Gastroesophageal sphincter (tissue), 4 donors: Measurements from ENCODE around the gene VCAM1. TPM values are rescaled to one million over a fixed set of nuclear protein-coding genes. Genes with fewer than 3 reads are reported as not detected.

Experiments
- ATAC-seq: fragments of 150-250 bp; one replicate; pipeline ENCODE4 v1.9.1; 2016; ENCODE audit warnings: mild to moderate bottlenecking, moderate library complexity
- H3K27ac ChIP-seq, 4 donors: fragments of 200-600 bp; sonication (generic) in 3 of 4; 1 replicate in 3 of 4; 2 replicates in 1 of 4; pipeline ENCODE4 v1.5.1; 2016 to 2019
- H3K27me3 ChIP-seq: fragments of 200-600 bp; sonication (generic); one replicate; pipeline ENCODE4 v1.5.1; 2019
- H3K36me3 ChIP-seq, 2 donors: fragments of 200-600 bp; sonication (generic); one replicate each; pipeline ENCODE4 v1.5.1; 2019; ENCODE audit warnings: control low read depth in 1 of 2
- H3K4me1 ChIP-seq, 3 donors: fragments of 200-600 bp; sonication (generic); 1 replicate in 2 of 3; 2 replicates in 1 of 3; pipeline ENCODE4 v1.5.1; 2016 to 2019; ENCODE audit warnings: control low read depth in 2 of 3
- H3K4me3 ChIP-seq, 2 donors: fragments of 200-600 bp; sonication (generic); one replicate each; pipeline ENCODE4 v1.5.1; 2019; ENCODE audit warnings: mild to moderate bottlenecking in 1 of 2, moderate library complexity in 1 of 2
- H3K9me3 ChIP-seq, 3 donors: fragments of 200-600 bp; sonication (generic); one replicate each; pipeline ENCODE4 v1.5.1; 2017 to 2019; ENCODE audit warnings: control low read depth in 2 of 3
- EP300 ChIP-seq: sonication (generic); formaldehyde crosslinking; IDR thresholded peaks from one replicate; pipeline ENCODE4 v1.6.1; 2017; ENCODE audit warnings: antibody characterized with exemption, mild to moderate bottlenecking
- POLR2A ChIP-seq, 2 donors: fragments of 450-650 bp; IDR thresholded peaks; one replicate each; pipeline ENCODE4 v1.6.1; 2017; ENCODE audit warnings: antibody characterized with exemption in 2 of 2, mild to moderate bottlenecking in 2 of 2, moderate library complexity in 1 of 2
- POLR2AphosphoS5 ChIP-seq: sonication (generic); formaldehyde crosslinking; IDR thresholded peaks from one replicate; pipeline ENCODE4 v1.6.1; 2017; ENCODE audit warnings: antibody characterized with exemption
- WGBS, 2 donors: methylation state at CpG; one replicate each; pipeline ENCODE4 v1.1.5; 2018; ENCODE audit warnings: low coverage in 1 of 2; 5-methylcytosine and 5-hydroxymethylcytosine counted together
- total RNA-seq, 4 donors: library from RNA; depleted of rRNA; stranded (reverse); fragments of >200 nt; gene quantifications; one replicate each; pipeline ENCODE4 v1.1.0, GENCODE V29; 2016
- TF ChIP-seq, protein P1 (sequence below), 4 experiments: fragments of 200-600 bp in 2 of 4; fragments of 450-650 bp in 2 of 4; sonication (generic) in 1 of 4; IDR thresholded peaks; one replicate each; pipeline ENCODE4 v1.5.1; 2017 to 2019; ENCODE audit warnings: antibody characterized with exemption in 4 of 4, mild to moderate bottlenecking in 2 of 4, moderate library complexity in 2 of 4

The VCAM1 gene
- total RNA-seq, 4 donors from 2014 or later, result 4.7 to 13.7 (median 5.9) TPM

DNA sequence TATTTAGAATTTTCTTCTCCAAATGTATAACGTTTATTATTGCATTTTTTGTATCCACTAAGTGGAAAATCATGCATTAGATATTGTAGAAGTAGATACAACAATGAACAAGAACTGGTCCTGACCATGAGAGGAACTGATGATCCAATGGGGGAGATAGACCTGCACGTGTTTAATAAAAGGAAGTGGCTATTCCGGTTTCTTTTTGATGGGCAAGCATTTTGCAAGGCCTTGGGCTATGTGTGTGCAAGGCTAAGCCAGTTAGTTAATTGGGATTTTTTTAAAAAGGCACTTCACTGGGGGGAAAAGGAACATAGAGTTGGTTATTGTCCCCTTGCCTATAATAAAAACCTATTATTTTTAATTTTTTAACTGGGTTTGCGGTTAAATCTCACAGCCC lies 961 bp upstream of the VCAM1 start:
- no peaks in the 10 kb centered on the region for H3K27me3 ChIP-seq
- WGBS, 2 donors, result 56 to 68% methylated on average over 4 of the region's 4 CpGs
- TF ChIP-seq EP300, result no peak
- TF ChIP-seq POLR2AphosphoS5, result no peak
- TF ChIP-seq, protein P1, sequence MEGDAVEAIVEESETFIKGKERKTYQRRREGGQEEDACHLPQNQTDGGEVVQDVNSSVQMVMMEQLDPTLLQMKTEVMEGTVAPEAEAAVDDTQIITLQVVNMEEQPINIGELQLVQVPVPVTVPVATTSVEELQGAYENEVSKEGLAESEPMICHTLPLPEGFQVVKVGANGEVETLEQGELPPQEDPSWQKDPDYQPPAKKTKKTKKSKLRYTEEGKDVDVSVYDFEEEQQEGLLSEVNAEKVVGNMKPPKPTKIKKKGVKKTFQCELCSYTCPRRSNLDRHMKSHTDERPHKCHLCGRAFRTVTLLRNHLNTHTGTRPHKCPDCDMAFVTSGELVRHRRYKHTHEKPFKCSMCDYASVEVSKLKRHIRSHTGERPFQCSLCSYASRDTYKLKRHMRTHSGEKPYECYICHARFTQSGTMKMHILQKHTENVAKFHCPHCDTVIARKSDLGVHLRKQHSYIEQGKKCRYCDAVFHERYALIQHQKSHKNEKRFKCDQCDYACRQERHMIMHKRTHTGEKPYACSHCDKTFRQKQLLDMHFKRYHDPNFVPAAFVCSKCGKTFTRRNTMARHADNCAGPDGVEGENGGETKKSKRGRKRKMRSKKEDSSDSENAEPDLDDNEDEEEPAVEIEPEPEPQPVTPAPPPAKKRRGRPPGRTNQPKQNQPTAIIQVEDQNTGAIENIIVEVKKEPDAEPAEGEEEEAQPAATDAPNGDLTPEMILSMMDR (IDR thresholded peaks at IDR 0.05), result no peak
- no peak for TF ChIP-seq POLR2A (IDR thresholded peaks at IDR 0.05)
- ATAC-seq, result no peak
- peaks cover 0 to 7% (median 0%) of the 10 kb centered on the region in 3 donors for H3K4me1 ChIP-seq
- no peak overlapping the region for H3K27ac ChIP-seq
- no peaks in the 10 kb centered on the region for H3K36me3 ChIP-seq
- no peaks in the 10 kb centered on the region for H3K9me3 ChIP-seq
- no peak overlapping the region for H3K4me3 ChIP-seq

GRCh38 chr1:100720101-100720500 lies 559 bp downstream of the VCAM1 start:
- no peak for TF ChIP-seq EP300
- TF ChIP-seq POLR2AphosphoS5, result no peak
- TF ChIP-seq, protein P1 (IDR thresholded peaks at IDR 0.05), result no peak
- TF ChIP-seq POLR2A (IDR thresholded peaks at IDR 0.05), result no peak
- Histone ChIP-seq H3K4me1 (peaks cover 0 to 7% (median 0%) of the 10 kb centered on the region in 3 donors), H3K27ac (peak overlapping the region in 3 of 4 donors; percentile 28 to 44 (median 36)), H3K9me3 (no peaks in the 10 kb centered on the region), H3K4me3 (peak overlapping the region; percentile 36 to 38), H3K36me3 (no peaks in the 10 kb centered on the region), H3K27me3 (no peaks in the 10 kb centered on the region)
- no peak for ATAC-seq
- WGBS, 2 donors, result 14 to 15% methylated on average over 3 of the region's 3 CpGs

GRCh38 chr1:100720751-100721150 lies 1.2 kb downstream of the VCAM1 start:
- no peaks in the 10 kb centered on the region for H3K36me3 ChIP-seq
- peak overlapping the region in 2 of 4 donors; percentile 28 to 44 for H3K27ac ChIP-seq
- H3K9me3 ChIP-seq, result no peaks in the 10 kb centered on the region
- H3K4me1 ChIP-seq, result peaks cover 0 to 7% (median 0%) of the 10 kb centered on the region in 3 donors
- peak overlapping the region; percentile 36 to 38 for H3K4me3 ChIP-seq
- H3K27me3 ChIP-seq, result no peaks in the 10 kb centered on the region
- TF ChIP-seq POLR2A (IDR thresholded peaks at IDR 0.05), result no peak
- TF ChIP-seq, protein P1 (IDR thresholded peaks at IDR 0.05), result no peak
- no peak for TF ChIP-seq POLR2AphosphoS5
- no peak for TF ChIP-seq EP300
- no peak for ATAC-seq

- peaks cover 0 to 3% of the 10 kb centered on the region in 2 donors for H3K36me3 ChIP-seq
- no peaks in the 10 kb centered on the region for H3K27me3 ChIP-seq
- H3K27ac ChIP-seq, result peak overlapping the region in 3 of 4 donors; percentile 9 to 35 (median 13)
- 10 to 19% methylated on average over 9 of the region's 9 CpGs for WGBS, 2 donors
- TF ChIP-seq POLR2A (IDR thresholded peaks at IDR 0.05), result no peak
- TF ChIP-seq, protein P1 (IDR thresholded peaks at IDR 0.05), result no peak
- TF ChIP-seq POLR2AphosphoS5, result peak; percentile 41
- peak overlapping the region; percentile 36 to 38 for H3K4me3 ChIP-seq
- H3K4me1 ChIP-seq, result peaks cover 0 to 7% (median 0%) of the 10 kb centered on the region in 3 donors
- no peaks in the 10 kb centered on the region for H3K9me3 ChIP-seq
- ATAC-seq, result peak; percentile 55
Measured at GRCh38 chr1:100721526-100722207, 2.1 kb downstream of the VCAM1 start.

GRCh38 chr1:100722221-100722620 lies 2.7 kb downstream of the VCAM1 start:
- Histone ChIP-seq H3K27ac (no peak overlapping the region), H3K4me1 (peaks cover 0 to 7% (median 0%) of the 10 kb centered on the region in 3 donors), H3K4me3 (peak overlapping the region; percentile 36 to 38), H3K36me3 (peaks cover 0 to 3% of the 10 kb centered on the region in 2 donors), H3K9me3 (no peaks in the 10 kb centered on the region), H3K27me3 (no peaks in the 10 kb centered on the region)
- TF ChIP-seq POLR2AphosphoS5, result no peak
- no peak for TF ChIP-seq POLR2A (IDR thresholded peaks at IDR 0.05)
- TF ChIP-seq, protein P1 (IDR thresholded peaks at IDR 0.05), result no peak
- no peak for TF ChIP-seq EP300
- ATAC-seq, result no peak
